H1 (cell line): Measurements from ENCODE around the gene APLN. TPM values are rescaled to one million over a fixed set of nuclear protein-coding genes. Genes with fewer than 3 reads are reported as not detected.

Experiments used
- CTCF ChIA-PET: fragments of 300-600 bp; sonication (Branson Sonifier 250); formaldehyde crosslinking; loops from one replicate; lab custom pipeline; 2021; ENCODE audit not compliant: partially characterized antibody; lab: Charles Lee
- POLR2A ChIA-PET: fragments of 300-600 bp; sonication (Branson Sonifier 250); formaldehyde crosslinking; loops from one replicate; lab custom pipeline; 2021; ENCODE audit warnings: inconsistent platforms; ENCODE audit not compliant: partially characterized antibody; lab: Charles Lee
- DNase-seq, 2 experiments: peaks; one replicate each; pipeline versions ENCODE4 v3.0.0 to v3.0.0-alpha.2; 2010 to 2022; ENCODE audit warnings: low spot score in 2 of 2, low read depth in 1 of 2, mixed read lengths in 1 of 2
- FAIRE-seq: peaks from 2 replicates; lab custom pipeline; 2011; peaks lifted over from hg19 to GRCh38; lab: Jason Lieb, UNC
- H2AFZ ChIP-seq: 2 replicates; pipeline ENCODE4 v1.8.1; 2012; ENCODE audit warnings: low read length, inconsistent platforms
- H2AK5ac ChIP-seq: 2 replicates; pipeline ENCODE4 v1.6.1; 2013; ENCODE audit warnings: low read depth, low read length
- H2BK120ac ChIP-seq: replicated peaks from 2 replicates; pipeline ENCODE3; 2013; ENCODE audit warnings: low read depth, low read length, inconsistent platforms
- H2BK12ac ChIP-seq: 2 replicates; pipeline ENCODE4 v1.6.1; 2013; ENCODE audit warnings: low read depth, low read length
- H2BK15ac ChIP-seq: 2 replicates; pipeline ENCODE4 v1.6.1; 2013; ENCODE audit warnings: low read length
- H2BK20ac ChIP-seq: 2 replicates; pipeline ENCODE4 v1.6.1; 2013; ENCODE audit warnings: low read length
- H2BK5ac ChIP-seq: 2 replicates; pipeline ENCODE4 v1.6.1; 2013; ENCODE audit warnings: low read depth, low read length
- H3K14ac ChIP-seq: 2 replicates; pipeline ENCODE4 v1.6.1; 2013; ENCODE audit warnings: inconsistent platforms; ENCODE audit not compliant: insufficient read length
- H3K18ac ChIP-seq: 2 replicates; pipeline ENCODE4 v1.6.1; 2013; ENCODE audit warnings: low read length; ENCODE audit errors: extremely low read depth
- H3K23ac ChIP-seq: 2 replicates; pipeline ENCODE4 v1.6.1; 2013; ENCODE audit warnings: inconsistent platforms; ENCODE audit not compliant: insufficient read length
- H3K23me2 ChIP-seq: 2 replicates; pipeline ENCODE4 v1.6.1; 2013; ENCODE audit warnings: low read depth, low read length
- H3K27ac ChIP-seq: 2 replicates; pipeline ENCODE4 v1.6.1; 2011; ENCODE audit warnings: low read depth, low read length, inconsistent platforms
- H3K27me3 ChIP-seq, 4 experiments: replicated peaks in 1 of 4; 1 replicate in 1 of 4; 2 replicates in 3 of 4; pipeline versions ENCODE4 v1.6.1 to v1.8.1; 2011 to 2013; ENCODE audit warnings: low read length in 3 of 4, mild to moderate bottlenecking in 3 of 4, inconsistent platforms in 2 of 4, mixed read lengths in 2 of 4, moderate library complexity in 1 of 4; ENCODE audit not compliant: control insufficient read depth in 3 of 4, insufficient read depth in 3 of 4; ENCODE audit errors: extremely low read depth in 1 of 4
- H3K36me3 ChIP-seq, 4 experiments: 2 replicates each; pipeline versions ENCODE4 v1.6.1 to v1.8.1; 2011 to 2013; ENCODE audit warnings: mild to moderate bottlenecking in 4 of 4, low read length in 3 of 4, moderate library complexity in 2 of 4, control low read depth in 1 of 4, inconsistent platforms in 1 of 4; ENCODE audit not compliant: insufficient read depth in 4 of 4, control insufficient read depth in 2 of 4
- H3K4ac ChIP-seq: replicated peaks from 2 replicates; pipeline ENCODE3; 2013; ENCODE audit warnings: low read length, low read depth, mixed read lengths, inconsistent platforms; ENCODE audit not compliant: insufficient read length
- H3K4me1 ChIP-seq, 4 experiments: replicated peaks in 1 of 4; 1 replicate in 1 of 4; 2 replicates in 3 of 4; pipeline versions ENCODE4 v1.6.1 to v1.8.1; 2011 to 2013; ENCODE audit warnings: low read length in 3 of 4, inconsistent platforms in 2 of 4, mixed read lengths in 1 of 4; ENCODE audit not compliant: insufficient read depth in 4 of 4, control insufficient read depth in 3 of 4
- H3K4me2 ChIP-seq, 2 experiments: 2 replicates each; pipeline versions ENCODE4 v1.6.1 to v1.8.1; 2011 to 2013; ENCODE audit warnings: low read depth in 2 of 2, low read length in 2 of 2, control low read depth in 1 of 2, inconsistent platforms in 1 of 2, mild to moderate bottlenecking in 1 of 2; ENCODE audit not compliant: insufficient read depth in 1 of 2
- H3K4me3 ChIP-seq, 4 experiments: fragments of 200-600, 300-600 bp in 1 of 4; sonication (generic), shearing (Covaris generic), sonication (Bioruptor Twin) in 1 of 4; 2 replicates each; pipeline versions ENCODE4 v1.5.1 to v1.8.1; 2011 to 2016; ENCODE audit warnings: low read length in 4 of 4, low read depth in 3 of 4, control low read depth in 2 of 4, inconsistent platforms in 2 of 4, mild to moderate bottlenecking in 2 of 4, mixed read lengths in 1 of 4, moderate library complexity in 1 of 4; ENCODE audit not compliant: insufficient read depth in 2 of 4; ENCODE audit errors: extremely low read depth in 1 of 4
- H3K56ac ChIP-seq: replicated peaks from 2 replicates; pipeline ENCODE3; 2013; ENCODE audit warnings: low read depth, mild to moderate bottlenecking, mixed read lengths, low read length, inconsistent platforms; ENCODE audit not compliant: insufficient read length
- H3K79me1 ChIP-seq: 2 replicates; pipeline ENCODE4 v1.6.1; 2013; ENCODE audit warnings: low read depth, low read length, control low read depth
- H3K79me2 ChIP-seq, 2 experiments: 2 replicates each; pipeline versions ENCODE4 v1.6.1 to v1.8.1; 2012 to 2013; ENCODE audit warnings: low read length in 2 of 2, mild to moderate bottlenecking in 2 of 2, inconsistent platforms in 1 of 2; ENCODE audit not compliant: insufficient read depth in 2 of 2, control insufficient read depth in 1 of 2
- H3K9ac ChIP-seq, 4 experiments: replicated peaks in 1 of 4; 1 replicate in 1 of 4; 2 replicates in 3 of 4; pipeline versions ENCODE4 v1.6.1 to v1.8.1; 2011 to 2013; ENCODE audit warnings: low read depth in 3 of 4, low read length in 3 of 4, control low read depth in 2 of 4, mild to moderate bottlenecking in 2 of 4, moderate library complexity in 2 of 4, inconsistent platforms in 1 of 4; ENCODE audit errors: extremely low read depth in 1 of 4
- H3K9me3 ChIP-seq, 2 experiments: 2 replicates each; pipeline versions ENCODE4 v1.6.1 to v1.8.1; 2012 to 2013; ENCODE audit warnings: mild to moderate bottlenecking in 2 of 2, moderate library complexity in 2 of 2, control low read depth in 1 of 2, inconsistent platforms in 1 of 2, low read depth in 1 of 2, low read length in 1 of 2, mixed read lengths in 1 of 2; ENCODE audit not compliant: insufficient read depth in 2 of 2
- H4K20me1 ChIP-seq, 2 experiments: replicated peaks in 1 of 2; 2 replicates each; pipeline versions ENCODE3 to v1.8.1; 2011 to 2013; ENCODE audit warnings: inconsistent platforms in 2 of 2, low read length in 2 of 2, mild to moderate bottlenecking in 1 of 2; ENCODE audit not compliant: insufficient read depth in 2 of 2, control insufficient read depth in 1 of 2
- H4K5ac ChIP-seq: 2 replicates; pipeline ENCODE4 v1.6.1; 2013; ENCODE audit warnings: low read length, low read depth, mixed read lengths, inconsistent platforms; ENCODE audit not compliant: insufficient read length
- H4K8ac ChIP-seq: 2 replicates; pipeline ENCODE4 v1.8.0; 2013; ENCODE audit warnings: mild to moderate bottlenecking, moderate library complexity, low read length, inconsistent platforms; ENCODE audit not compliant: insufficient read depth; ENCODE audit errors: extremely low read depth
- H4K91ac ChIP-seq: replicated peaks from 2 replicates; pipeline ENCODE3; 2013; ENCODE audit warnings: low read length, mixed read lengths, inconsistent platforms; ENCODE audit not compliant: insufficient read length
- ASH2L ChIP-seq: fragments of 200-600, 300-600 bp; sonication (generic); IDR thresholded peaks from one replicate; pipeline ENCODE4 v1.7.1; 2017; ENCODE audit warnings: low read length
- CBX8 ChIP-seq: fragments of 300-800, 300-1000 bp; sonication (generic); IDR thresholded peaks from 2 replicates; pipeline ENCODE4 v1.7.1; 2016; ENCODE audit warnings: low read depth, low read length, borderline replicate concordance
- CHD1 ChIP-seq: IDR thresholded peaks from 2 replicates; pipeline ENCODE4 v1.6.1; 2012; ENCODE audit warnings: low read depth, low read length, improper control_type of control experiment
- CHD2 ChIP-seq: IDR thresholded peaks from 2 replicates; pipeline ENCODE4 v1.6.1; 2012; ENCODE audit warnings: low read length, improper control_type of control experiment
- EGR1 ChIP-seq: IDR thresholded peaks from 2 replicates; pipeline ENCODE4 v1.6.1; 2011; ENCODE audit warnings: low read depth, low read length, borderline replicate concordance
- MAFK ChIP-seq: IDR thresholded peaks from 2 replicates; pipeline ENCODE4 v1.6.1; 2012; ENCODE audit warnings: low read depth, mild to moderate bottlenecking, improper control_type of control experiment, low read length
- PHF8 ChIP-seq: fragments of 200-600 bp; sonication (generic); conservative IDR thresholded peaks from 2 replicates; pipeline ENCODE4 v1.7.1; 2012; ENCODE audit warnings: low read depth, mild to moderate bottlenecking, inconsistent platforms, low read length, moderate library complexity
- POU5F1 ChIP-seq: IDR thresholded peaks from 2 replicates; pipeline ENCODE4 v1.6.1; 2011; ENCODE audit warnings: low read depth, mild to moderate bottlenecking, low read length, moderate library complexity
- RFX5 ChIP-seq: IDR thresholded peaks from 2 replicates; pipeline ENCODE4 v1.6.1; 2011; ENCODE audit warnings: low read depth, low read length, improper control_type of control experiment, borderline replicate concordance
- SAP30 ChIP-seq: fragments of 300-600 bp; sonication (generic); IDR thresholded peaks from 2 replicates; pipeline ENCODE4 v1.7.1; 2012; ENCODE audit warnings: low read length, moderate library complexity, mild to moderate bottlenecking, inconsistent platforms; ENCODE audit not compliant: insufficient read depth, insufficient replicate concordance
- SP1 ChIP-seq: IDR thresholded peaks from 2 replicates; pipeline ENCODE4 v1.6.1; 2011; ENCODE audit warnings: low read depth, low read length
- whole genome bisulfite sequencing, 2 experiments: shearing (Covaris generic) in 1 of 2; methylation state at CpG; one replicate each; pipeline versions ENCODE4 v1.1.6 to v1.1.7; 2013 to 2015; ENCODE audit warnings: low lambda C conversion rate in 2 of 2, mixed read lengths in 2 of 2, inconsistent platforms in 1 of 2, low coverage in 1 of 2, missing lambda C conversion rate in 1 of 2; ENCODE audit not compliant: insufficient replicate concordance in 2 of 2, insufficient coverage in 1 of 2, insufficient read length in 1 of 2; ENCODE audit errors: extremely low coverage in 1 of 2, missing lambda C conversion rate in 1 of 2; 5-methylcytosine and 5-hydroxymethylcytosine counted together
- polyA plus RNA-seq, 7 experiments: library from polyadenylated mRNA; depleted of rRNA in 3 of 7; stranded (reverse) in 5 of 7; unstranded in 2 of 7; fragments of >200 nt in 5 of 7; fragments of 200-250 nt in 2 of 7; gene quantifications; 1 replicate in 5 of 7; 2 replicates in 1 of 7; 4 replicates in 1 of 7; pipeline versions ENCODE4 v1.2.1 to v1.2.3, GENCODE V29; 2011 to 2013; ENCODE audit warnings: missing spikeins in 2 of 7, mixed read lengths in 2 of 7
- total RNA-seq: library from RNA; stranded (reverse); fragmentation: NEBNext Ultra II Directional; extraction: Animal tissue kit (Norgen Biotek cat#: 25700); gene quantifications from 2 replicates; pipeline ENCODE4 v1.2.1, GENCODE V29; 2021

The APLN gene
- total and polyA plus RNA-seq, 2 of the 8 experiments (the other 6 are each of a cell fraction or from before 2014, with no cell fraction given) = 1.1 to 1.8 TPM

DNA sequence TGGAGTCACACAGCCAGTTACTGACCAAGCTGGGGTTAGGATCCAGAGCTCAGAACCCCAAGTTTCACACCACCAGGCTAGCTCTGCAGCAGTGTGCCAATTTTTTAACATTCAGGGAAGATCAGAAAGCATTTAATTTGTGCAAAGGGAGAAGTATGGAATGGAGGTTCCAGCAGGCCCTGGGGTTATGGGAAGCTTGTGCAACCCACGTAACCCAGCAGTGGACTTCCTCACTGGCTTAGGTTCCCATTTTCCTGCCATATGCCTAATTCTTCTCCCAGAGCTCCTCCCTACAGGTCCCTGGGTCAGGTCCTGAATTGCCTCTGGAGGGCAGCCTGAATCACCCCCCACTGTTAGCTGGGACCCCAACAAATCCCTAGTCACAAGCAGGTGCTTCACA is 14.0 kb downstream of the APLN start:
- Histone ChIP-seq H3K27me3 (no peaks in the 10 kb centered on the region; a peak in 2 of 7 replicates), H3K79me1 (no peaks in the 10 kb centered on the region), H3K36me3 (no peaks in the 10 kb centered on the region), H3K4me1 (no peaks in the 10 kb centered on the region), H3K18ac (no peak overlapping the region), H3K9me3 (no peaks in the 10 kb centered on the region), H4K20me1 (no peaks in the 10 kb centered on the region), H3K56ac (no peak overlapping the region), H4K5ac (no peak overlapping the region), H3K9ac (no peak overlapping the region), H2BK20ac (no peak overlapping the region), H3K23ac (no peak overlapping the region), H3K27ac (no peak overlapping the region), H2BK5ac (no peak overlapping the region), H3K4me2 (no peak overlapping the region), H3K79me2 (no peaks in the 10 kb centered on the region), H3K14ac (no peak overlapping the region), H2AK5ac (no peak overlapping the region), H2BK120ac (no peak overlapping the region), H2AFZ (no peak overlapping the region), H4K91ac (no peak overlapping the region), H3K23me2 (no peaks in the 10 kb centered on the region), H3K4me3 (no peak overlapping the region), H2BK15ac (no peak overlapping the region), H4K8ac (no peak overlapping the region), H2BK12ac (no peak overlapping the region), H3K4ac (no peak overlapping the region)
- ChIA-PET POLR2A (interaction anchor here (0.8 kb wide), 1 partner anchor 11 kb away, joined by 3 read pairs; no protein-coding TSS in a partner anchor), CTCF (interaction anchor here (1.0 to 9.0 kb wide), 10 partner anchors 8 to 142 kb away, joined by 3 to 144 read pairs (median 4); partner anchors contain the start of gene APLN)
- DNase-seq (no peak), FAIRE-seq (no peak)
- TF ChIP-seq CBX8 (no peak), CHD1 (no peak), CHD2 (no peak), POU5F1 (no peak), SAP30 (no peak), SP1 (no peak), RFX5 (no peak), ASH2L (no peak), EGR1 (no peak), MAFK (no peak), PHF8 (no peak)
- 100% methylated on average over 1 of the region's 1 CpG; no CpG with 5 or more reads in 1 of the 2 experiments for WGBS, 2 experiments
